HG02798 (cell line): ENCODE measurements around the gene KPNA4.
"Not testable (repeated sequence)": the region's sequence is repeated elsewhere in the genome, so short reads cannot be mapped to it uniquely, and the experiment has no call there.

ENCODE experiments used
- ATAC-seq: cut with Tn5 transposase; IDR thresholded peaks from one replicate; pipeline ENCODE4 v1.9.1; 2021; ENCODE audit warnings: mild to moderate bottlenecking; ENCODE audit not compliant: unreplicated experiment, poor library complexity

Gene KPNA4

DNA sequence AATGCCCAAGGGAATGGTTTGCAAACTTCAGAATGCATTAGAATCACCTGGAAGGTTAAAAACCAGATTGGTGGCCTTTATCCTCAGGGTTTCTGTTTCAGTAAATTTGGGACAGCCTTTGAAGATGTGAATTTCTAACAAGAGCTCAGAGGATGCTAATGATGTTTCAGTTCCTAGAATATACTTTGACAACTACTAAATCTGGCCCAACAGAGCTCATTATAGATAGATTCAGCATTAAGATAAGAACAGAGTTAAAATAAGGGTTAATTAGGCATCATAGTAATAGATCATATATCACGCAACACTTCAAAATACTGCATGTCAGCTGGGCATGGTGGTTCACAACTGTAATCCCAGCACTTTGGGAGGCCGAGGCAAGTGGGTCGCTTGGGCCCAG is 9.3 kb upstream of the KPNA4 start:
- no peak for ATAC-seq

DNA sequence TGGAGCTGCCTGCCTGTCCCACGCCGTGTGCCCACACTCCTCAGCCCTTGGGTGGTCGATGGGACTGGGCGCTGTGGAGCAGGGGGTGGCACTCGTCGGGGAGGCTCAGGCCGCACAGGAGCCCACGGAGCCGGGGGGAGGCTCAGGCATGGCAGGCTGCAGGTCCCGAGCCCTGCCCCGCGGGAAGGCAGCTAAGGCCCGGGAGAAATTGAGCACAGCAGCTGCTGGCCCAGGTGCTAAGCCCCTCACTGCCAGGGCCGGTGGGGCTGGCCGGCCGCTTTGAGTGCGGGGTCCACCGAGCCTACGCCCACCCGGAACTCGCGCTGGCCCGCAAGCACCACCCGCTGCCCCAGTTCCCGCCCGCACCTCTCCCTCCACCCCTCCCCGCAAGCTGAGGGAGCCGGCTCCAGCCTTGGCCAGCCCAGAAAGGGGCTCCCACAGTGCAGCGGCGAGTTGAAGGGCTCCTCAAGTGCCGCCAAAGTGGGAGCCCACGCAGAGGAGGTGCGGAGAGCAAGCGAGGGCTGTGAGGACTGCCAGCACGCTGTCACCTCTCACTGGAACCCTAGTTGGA is 8.7 kb upstream of the KPNA4 start:
- ATAC-seq: not testable (repeated sequence)

DNA sequence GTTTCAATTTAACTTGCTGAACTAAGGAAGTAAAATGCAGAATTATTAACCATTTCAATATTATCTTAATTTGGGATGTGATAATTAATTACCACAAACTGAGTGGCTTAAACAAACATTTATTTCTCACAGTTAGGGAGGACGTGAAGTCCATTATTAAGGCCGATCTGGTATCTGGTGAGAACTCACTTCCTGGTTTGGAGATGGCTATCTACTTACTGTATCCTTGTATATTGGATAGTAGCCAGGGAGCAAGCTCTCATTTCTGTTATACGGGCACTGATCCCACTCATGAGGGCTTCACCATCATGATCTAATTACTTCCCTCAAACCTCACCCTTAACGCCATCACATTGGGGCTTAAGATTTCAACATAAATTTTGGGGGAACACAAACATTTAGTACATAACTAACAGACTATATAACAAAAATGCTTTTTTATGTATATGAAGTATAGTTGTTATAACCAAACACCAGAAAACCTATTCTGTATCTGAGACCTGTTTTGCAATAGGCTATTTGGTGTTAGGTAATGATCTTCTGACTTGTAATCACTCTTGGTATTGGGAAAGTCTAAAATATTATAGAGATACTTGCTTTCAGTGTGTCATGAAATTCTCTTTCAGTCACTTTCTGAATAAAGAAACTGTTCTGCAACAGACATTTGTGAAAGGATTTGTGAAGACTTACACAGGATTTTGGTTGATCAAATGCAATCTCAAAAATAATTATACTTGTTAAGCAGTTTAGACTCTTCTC is 4.7 kb upstream of the KPNA4 start:
- no peak for ATAC-seq

DNA sequence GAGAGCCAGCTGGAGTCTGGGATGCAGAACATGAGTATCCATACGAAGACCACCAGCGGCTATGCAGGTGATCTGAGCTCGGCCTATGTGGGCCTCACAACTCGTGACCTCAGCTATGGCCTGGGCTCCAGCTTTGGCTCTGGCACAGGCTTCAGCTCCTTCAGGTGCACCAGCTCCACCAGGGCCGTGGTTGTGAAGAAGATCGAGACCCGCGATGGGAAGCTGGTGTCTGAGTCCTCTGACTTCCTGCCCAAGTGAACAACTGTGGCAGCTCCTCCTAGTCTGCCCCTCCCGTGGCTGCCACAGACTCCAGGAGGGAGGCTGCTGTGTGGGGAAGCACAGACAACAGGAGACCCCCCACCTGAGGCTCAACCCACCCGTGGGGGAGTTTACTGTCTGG is 3.6 kb upstream of the KPNA4 start:
- ATAC-seq: no peak

DNA sequence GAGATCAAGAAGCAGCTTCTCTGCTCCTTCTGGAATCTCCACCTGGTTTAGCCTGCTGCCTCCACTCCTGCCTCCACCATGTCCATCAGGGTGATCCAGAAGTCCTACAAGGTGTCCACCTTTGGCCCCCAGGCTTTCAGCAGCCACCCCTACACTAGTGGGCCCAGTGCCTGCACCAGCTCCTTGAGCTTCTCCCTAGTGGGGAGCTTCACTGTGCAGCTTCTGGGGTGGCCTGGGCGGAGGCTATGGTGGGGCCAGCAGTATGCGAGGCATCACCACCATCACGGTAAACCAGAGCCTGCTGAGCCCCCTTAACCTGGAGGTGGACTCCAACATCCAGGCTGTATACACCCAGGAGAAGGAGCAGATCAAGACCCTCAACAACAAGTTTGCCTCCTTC is 2.4 kb upstream of the KPNA4 start:
- no peak for ATAC-seq

DNA sequence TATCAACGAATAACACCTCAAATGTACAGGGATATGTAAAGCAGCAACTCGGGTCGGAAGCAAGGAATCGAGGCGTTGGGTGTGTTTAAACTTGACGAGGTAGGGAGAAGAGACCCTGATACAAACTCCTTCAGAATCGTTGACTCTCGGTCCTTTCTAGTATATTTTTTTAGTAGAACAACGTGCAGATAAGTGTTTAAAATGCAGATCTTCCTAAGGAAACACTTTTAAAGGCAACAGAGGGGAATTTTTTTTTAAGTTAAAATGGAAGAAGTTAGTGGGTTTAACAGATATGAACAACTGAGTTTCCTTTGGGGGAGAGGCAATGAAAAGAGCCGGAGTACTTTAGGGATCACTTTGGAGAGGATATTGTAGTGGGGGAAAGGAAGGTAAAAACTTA is 1.1 kb upstream of the KPNA4 start:
- ATAC-seq: no peak

DNA sequence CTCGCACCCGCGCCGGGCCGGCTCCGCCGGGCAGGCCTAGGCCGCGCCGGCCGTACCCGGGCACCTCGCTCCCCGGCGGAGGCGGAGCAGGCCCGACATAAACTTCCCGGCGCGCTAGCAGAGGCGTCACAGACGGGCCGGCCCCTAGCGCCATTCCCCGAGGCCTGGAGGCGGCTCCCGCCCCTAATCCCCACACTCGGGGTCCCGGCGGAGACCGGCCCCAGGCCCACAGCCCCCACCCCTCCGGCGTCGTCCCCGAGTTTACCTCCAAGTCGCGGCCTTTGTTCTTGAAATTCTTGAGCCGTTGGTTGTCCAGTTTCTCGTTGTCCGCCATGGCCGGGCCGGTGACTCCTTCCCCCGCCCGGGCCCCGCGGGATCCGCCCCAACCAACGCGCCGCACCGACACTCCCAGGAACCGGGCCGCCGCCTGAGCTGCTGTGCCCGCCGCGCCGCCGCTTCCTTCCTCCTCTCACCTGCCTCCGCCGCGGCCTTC is 376 bp downstream of the KPNA4 start:
- peak; percentile 51 for ATAC-seq

DNA sequence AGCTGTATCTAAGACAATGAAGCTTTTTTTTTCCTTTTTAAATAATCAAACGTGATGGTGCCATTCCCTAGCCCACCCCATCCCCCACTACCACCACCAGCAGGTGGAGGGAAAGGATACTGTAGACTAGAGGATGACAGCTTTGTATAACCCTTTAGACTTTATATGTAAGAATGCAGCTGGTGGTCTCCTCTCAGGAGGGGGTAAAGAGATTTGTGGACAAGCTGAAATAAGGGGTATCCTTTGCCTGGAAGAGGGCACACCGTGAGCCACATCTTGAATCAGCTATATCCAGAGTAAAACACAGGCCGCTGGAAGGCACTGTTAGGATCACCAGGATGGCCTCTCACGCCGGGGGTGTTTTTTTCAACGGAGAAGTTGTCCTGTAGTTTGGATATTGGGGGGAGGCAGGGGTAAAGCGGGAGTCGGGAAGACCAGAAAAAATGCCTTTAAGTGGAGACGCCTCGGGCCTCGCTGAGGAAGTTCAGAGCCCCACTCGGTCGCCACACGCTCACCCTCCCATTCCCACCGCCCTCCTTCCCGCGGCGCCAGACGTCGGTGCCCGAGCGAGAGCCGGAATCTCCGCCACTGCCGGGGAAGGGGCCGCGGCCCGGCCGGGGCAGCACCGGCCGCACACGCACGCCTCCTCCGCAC is 986 bp downstream of the KPNA4 start:
- no peak for ATAC-seq

DNA sequence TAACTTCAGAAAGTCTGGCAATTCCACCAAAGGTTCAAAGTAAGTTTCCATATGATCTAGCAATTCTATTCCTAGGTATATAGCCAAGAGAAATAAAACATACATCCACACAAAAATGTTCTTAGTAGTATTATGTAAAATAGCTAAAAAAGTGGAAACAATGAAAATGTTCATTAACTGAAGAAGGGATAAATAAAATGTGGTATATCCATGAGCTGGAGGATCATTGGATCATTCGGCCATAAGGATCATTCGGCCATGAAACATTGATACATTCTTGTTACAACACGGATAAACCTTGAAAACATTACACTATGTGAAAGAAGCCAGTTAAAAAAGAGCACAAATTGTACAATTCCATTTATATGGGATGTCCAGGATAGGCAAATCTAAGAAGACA is 2.4 kb downstream of the KPNA4 start:
- no peak for ATAC-seq

DNA sequence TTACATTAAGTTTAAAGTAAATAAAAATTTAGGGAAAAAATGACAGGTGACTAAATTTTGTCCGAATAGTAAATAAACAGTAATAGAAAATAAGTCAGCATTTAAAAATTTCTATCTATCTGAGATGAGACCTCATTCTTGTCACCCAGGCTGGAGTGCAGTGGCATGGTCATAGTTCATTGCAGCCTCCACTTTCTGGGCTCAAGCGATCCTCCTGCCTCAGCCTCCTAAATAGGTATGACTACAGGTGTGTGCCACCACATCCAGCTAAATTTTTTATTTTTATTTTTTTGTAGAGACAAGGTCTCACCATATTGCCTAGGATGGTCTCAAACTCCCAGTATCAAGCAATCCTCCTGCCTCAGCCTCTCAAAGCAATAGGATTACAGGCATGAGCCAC is 7.8 kb downstream of the KPNA4 start:
- ATAC-seq: no peak

DNA sequence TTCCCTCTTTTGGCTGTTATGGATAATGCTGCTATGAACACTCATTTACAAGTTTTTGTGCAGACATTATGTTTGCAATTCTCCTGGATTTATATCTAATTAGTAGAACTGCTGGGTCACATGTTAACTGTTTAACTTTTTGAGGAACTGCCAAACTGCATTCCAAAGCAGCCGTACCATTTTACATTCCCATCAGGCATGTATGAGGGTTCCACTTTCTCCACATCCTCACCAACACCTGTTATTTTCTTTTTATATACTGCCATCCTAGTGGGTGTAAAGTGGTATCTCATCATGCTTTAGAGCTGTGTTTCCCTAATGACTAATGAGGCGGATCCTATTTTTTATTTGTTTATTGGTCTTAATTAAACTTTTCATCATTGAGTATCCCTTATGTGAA is 9.2 kb downstream of the KPNA4 start:
- ATAC-seq: no peak

DNA sequence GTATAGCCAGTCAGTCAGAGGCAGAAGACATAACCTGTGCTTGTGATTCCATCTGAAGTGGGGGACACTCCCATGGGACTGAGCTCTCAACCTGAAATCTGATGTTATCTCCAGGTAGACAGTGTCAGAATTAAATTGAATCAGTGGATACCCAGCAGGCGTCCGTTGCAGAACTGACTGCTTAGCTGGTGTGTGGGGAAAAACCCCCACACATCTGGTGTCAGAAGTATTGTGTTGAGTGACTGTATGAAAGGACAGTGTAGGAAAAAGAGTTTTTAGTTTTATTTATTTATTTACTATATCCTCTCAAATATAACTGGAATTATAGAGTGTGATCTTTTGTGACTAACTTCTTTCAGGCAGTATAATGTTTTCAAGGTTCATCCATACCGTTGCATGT is 10.4 kb downstream of the KPNA4 start:
- ATAC-seq: no peak

DNA sequence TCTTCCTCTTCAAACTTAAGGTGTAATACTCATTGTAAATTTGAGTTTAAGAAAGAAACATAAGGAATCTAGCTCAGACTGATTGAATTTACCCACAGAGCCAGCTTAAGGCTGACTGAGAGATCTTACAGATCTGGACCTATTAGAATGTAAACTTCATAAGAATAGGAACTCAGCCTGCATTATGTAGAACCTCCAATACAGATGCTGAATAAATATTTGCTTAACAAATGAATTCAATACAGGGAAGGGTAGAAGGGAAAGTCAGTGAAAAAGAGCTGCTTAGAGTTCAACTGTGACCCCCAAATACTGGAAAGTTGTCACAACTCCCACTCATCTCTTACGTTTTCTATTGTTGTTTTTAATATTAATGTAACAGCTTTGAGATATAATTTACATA is 11.5 kb downstream of the KPNA4 start:
- ATAC-seq: no peak

DNA sequence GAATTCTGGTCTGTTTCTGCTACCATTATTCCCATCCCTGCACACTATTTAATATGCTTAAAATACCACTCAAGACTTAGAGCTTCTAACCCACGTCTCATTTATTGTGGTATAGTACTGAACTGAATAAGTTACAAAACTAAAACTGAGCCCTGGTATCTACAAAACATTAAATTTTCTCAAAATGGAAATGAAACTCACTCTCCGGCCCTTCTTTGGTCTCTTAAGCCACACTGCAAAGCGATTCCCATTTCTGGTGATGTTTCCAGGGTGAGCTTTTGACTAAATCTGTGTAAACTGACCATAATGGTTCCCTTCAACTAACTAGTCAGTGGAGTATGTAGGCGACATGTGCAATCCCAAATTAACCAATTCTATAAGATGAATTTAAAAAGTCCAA is 18.6 kb downstream of the KPNA4 start:
- ATAC-seq: no peak

DNA sequence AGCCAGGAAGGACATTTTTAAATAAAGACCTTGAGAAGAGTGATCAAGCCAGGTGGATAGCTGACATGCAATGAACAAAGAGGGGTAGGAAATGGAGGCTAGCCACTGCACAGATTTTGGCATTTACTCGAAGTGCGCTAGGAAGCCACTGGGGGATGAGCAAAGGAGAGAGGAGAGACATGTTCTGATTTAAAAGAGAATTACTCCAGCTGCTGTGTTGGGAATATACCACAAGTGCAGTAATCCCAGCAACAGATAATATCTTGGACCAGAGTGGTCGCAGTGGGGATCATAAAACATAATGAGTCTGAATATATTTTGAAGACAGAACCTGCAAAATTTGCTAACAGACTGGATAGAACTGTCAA is 19.9 kb downstream of the KPNA4 start:
- ATAC-seq: no peak

DNA sequence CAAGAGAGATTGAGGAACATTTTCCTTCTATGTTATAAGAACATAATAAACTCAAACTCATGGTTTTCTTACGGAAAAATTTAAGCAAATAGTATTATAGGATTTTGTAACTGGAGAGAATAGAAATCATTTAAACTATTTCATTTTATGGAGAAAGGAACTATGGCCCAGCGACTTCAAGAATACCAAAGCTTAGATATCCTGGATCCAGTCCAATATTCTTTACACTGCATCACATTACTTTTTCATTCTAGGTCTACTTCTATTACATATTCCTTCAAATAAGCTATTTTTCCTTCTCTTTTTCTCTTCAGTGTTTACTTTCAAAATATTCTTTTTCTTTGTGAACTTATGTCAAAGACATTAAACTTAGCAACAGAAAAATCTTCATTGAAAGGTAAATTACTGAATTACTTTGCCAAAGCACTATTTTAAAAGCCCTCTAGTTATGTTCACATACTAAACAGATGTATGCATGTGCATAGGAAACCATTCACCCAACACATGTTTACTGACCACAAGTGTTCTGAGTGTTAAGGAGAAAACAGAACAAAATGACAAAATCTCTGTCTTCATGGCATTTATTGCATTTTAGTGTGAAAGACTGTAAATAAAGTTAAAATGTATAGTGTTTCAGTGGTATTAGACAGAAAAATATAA is 20.4 kb downstream of the KPNA4 start:
- no peak for ATAC-seq

DNA sequence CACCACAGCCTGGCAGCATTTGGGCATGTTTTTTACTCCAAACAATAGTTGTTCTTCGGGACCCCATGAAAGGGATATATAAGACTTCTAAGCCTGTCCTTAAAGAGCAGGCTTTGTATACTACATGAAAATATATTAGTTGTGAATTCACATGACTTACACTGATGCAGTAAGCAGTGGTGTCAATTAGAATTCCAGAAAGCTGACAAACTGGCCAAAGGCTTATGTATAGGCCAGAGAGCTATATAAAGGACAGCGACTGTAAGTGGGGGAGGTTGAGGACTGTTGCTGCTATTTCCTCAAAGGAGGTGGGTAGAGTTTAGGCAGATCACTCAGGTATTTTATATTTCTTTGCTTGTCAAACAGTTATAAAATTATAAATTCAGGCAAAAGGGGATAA is 24.8 kb downstream of the KPNA4 start:
- ATAC-seq: no peak

DNA sequence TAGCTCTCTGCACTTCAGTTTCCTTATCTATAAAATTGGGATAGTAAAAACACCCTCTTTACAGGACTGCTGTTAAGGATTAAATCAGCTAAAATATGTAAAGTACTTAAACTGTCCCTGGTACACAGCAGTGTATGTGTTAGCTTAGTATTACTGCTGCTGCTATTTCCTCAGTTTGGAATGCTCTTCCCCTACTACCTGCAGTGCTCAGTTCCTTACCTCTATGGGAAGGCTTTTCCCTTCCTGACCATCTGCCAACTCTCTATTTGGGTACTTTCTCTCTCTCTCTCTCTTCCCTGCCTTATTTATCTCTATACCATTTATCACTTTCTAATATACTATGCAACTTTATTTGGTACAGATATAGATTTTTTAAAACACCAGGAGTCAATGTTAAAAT is 26.5 kb downstream of the KPNA4 start:
- no peak for ATAC-seq

DNA sequence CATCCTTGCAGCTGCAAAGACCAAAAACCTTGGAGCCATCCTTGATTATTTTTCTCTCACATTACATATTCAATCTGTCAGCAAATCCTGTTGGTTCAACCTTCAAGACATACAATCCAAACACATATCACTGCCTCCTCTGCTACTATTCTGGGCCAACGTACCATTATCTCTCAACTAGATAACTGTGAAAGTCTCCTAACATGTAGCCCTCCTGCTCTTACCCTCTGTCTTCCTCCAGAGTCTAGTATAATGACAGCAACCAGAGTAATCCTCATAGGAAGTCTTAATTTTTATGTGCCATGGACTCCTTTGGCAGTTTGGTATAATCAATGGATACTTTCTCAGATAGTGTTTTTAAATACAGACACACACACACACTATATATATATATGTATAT is 27.6 kb downstream of the KPNA4 start:
- ATAC-seq: no peak

DNA sequence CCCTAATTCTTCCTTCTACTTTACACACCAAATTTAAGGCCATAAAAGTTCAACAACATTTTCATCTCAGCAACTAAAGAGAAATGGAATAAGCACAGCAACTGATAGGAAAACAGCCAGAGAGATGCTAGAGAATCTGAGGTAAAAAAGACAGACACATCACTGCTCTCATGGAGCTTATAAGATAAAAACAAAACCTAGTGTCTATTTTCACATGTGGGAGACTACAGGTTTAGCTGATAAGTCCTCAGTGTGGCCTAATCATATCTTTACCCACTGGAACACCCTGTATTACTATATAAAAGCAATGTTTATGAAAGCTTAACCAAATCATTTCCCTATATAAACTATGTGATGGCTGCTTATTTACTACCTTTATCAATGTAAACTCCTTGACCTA is 33.0 kb downstream of the KPNA4 start:
- no peak for ATAC-seq

DNA sequence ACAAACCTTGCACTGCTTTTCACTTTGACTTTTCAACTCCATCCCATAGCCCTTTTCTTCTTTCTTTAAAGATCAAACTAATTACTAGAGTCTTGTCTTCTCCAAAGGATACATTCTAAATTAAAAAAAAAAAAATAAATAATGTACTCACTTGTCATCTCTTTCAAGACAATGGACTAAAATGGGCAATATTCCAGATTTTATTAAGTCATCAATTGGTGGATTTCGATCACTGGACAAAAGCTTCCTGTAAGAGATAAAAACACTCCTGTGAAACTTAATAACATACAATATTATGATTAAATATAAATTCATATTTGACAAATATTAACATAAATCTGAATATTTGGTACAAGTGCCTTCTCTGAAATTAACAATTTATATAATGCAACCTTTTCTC is 34.1 kb downstream of the KPNA4 start:
- ATAC-seq: no peak
